ENCODE results near the gene RBM19.

DNA sequence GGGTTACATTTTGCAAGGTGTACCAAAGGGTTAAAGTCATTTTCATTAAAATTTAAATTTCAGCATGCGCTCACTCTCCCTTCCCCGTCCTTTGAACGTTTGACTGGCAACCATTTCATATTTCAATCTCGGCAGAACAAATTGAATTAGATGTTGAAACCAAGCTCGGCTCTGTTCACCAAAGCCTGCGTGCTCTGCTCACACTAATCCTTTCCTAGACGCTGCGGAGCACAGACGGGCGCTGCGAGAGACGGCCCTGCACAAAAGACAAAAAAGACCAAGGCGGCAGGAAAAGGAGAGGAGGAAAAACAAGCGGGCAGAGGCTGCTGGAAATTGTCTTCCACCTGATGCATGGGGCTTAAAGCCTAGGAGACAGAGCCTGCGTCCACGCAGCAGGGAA, 149.3 kb downstream of the RBM19 start:
- TF ChIP-seq, protein P1, sequence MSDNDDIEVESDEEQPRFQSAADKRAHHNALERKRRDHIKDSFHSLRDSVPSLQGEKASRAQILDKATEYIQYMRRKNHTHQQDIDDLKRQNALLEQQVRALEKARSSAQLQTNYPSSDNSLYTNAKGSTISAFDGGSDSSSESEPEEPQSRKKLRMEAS (IDR thresholded peaks at IDR 0.05; ENCODE audit: insufficient read depth, insufficient read length) = no peak
- TF ChIP-seq, protein P2, sequence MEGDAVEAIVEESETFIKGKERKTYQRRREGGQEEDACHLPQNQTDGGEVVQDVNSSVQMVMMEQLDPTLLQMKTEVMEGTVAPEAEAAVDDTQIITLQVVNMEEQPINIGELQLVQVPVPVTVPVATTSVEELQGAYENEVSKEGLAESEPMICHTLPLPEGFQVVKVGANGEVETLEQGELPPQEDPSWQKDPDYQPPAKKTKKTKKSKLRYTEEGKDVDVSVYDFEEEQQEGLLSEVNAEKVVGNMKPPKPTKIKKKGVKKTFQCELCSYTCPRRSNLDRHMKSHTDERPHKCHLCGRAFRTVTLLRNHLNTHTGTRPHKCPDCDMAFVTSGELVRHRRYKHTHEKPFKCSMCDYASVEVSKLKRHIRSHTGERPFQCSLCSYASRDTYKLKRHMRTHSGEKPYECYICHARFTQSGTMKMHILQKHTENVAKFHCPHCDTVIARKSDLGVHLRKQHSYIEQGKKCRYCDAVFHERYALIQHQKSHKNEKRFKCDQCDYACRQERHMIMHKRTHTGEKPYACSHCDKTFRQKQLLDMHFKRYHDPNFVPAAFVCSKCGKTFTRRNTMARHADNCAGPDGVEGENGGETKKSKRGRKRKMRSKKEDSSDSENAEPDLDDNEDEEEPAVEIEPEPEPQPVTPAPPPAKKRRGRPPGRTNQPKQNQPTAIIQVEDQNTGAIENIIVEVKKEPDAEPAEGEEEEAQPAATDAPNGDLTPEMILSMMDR (IDR thresholded peaks at IDR 0.05; ENCODE audit: extremely low read depth in 1 of 2, insufficient read depth in 1 of 2, low read depth in 1 of 2, low read length in 2 of 2) = no peak
- TF ChIP-seq POLR2A (IDR thresholded peaks at IDR 0.05; ENCODE audit: low read depth, low read length) = no peak

Data from endothelial cell of umbilical vein (primary cell).